ENCODE results near the gene SCAPER. TPM values are rescaled to one million over a fixed set of nuclear protein-coding genes. Genes with fewer than 3 reads are reported as not detected.
A peak's percentile ranks its signal among the peaks of the same experiment; 100 is the strongest.
"Not testable (repeated sequence)": the region's sequence is repeated elsewhere in the genome, so short reads cannot be mapped to it uniquely, and the experiment has no call there.

The SCAPER gene
- total RNA-seq, 1 experiment from 2014 or later = 10.3 TPM

DNA sequence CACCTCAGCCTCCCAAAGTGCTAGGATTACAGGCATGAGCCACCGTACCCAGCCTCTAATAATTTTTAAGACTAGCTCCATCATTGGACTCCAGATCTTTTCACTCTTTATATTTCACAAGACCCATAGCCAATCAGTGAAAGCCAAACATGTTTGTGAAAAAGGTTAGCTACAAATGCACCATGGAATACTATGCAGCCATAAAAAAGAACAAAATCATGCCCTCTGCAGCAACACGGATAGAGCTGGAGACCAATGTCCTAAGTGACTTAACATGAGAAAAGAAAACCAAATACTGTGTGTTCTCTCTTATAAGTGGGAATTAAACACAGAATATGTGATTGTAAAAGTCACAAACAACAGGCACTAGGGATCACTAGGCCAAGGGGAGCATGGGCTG, 3.2 kb downstream of the SCAPER start:
- POLR2A ChIA-PET = no interaction called here
- CTCF ChIA-PET = no interaction called here
- H3K4me3 Mint-ChIP-seq = no peak overlapping the region
- DNase-seq (ENCODE audit: low spot score) = no peak
- H3K9me3 Mint-ChIP-seq = peaks cover 17% of the 10 kb centered on the region
- peaks cover 17% of the 10 kb centered on the region for H3K27me3 Mint-ChIP-seq (ENCODE audit: low read depth)
- TF ChIP-seq SP1 (CRISPR knock-in tag; conservative IDR thresholded peaks at IDR 0.05) = no peak
- H3K4me1 Mint-ChIP-seq = peaks cover 23% of the 10 kb centered on the region
- no peak for ATAC-seq
- H3K36me3 Mint-ChIP-seq = peaks cover 21% of the 10 kb centered on the region
- no peak overlapping the region for H3K27ac Mint-ChIP-seq

DNA sequence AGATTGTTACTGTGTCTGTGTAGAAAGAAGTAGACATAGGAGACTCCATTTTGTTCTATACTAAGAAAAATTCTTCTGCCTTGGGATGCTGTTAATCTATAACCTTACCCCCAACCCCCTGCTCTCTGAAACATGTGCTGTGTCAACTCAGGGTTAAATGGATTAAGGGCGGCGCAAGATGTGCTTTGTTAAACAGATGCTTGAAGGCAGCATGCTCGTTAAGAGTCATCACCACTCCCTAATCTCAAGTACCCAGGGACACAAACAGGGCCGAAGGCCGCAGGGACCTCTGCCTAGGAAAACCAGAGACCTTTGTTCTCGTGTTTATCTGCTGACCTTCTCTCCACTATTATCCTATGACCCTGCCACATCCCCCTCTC, 5.2 kb downstream of the SCAPER start:
- H3K4me3 Mint-ChIP-seq; H3K27ac Mint-ChIP-seq; DNase-seq (ENCODE audit: low spot score); CTCF ChIA-PET; ATAC-seq; POLR2A ChIA-PET; H3K27me3 Mint-ChIP-seq (ENCODE audit: low read depth): not testable (repeated sequence)
- H3K9me3 Mint-ChIP-seq = peaks cover 17% of the 10 kb centered on the region
- H3K4me1 Mint-ChIP-seq = peaks cover 13% of the 10 kb centered on the region
- peaks cover 21% of the 10 kb centered on the region for H3K36me3 Mint-ChIP-seq

DNA sequence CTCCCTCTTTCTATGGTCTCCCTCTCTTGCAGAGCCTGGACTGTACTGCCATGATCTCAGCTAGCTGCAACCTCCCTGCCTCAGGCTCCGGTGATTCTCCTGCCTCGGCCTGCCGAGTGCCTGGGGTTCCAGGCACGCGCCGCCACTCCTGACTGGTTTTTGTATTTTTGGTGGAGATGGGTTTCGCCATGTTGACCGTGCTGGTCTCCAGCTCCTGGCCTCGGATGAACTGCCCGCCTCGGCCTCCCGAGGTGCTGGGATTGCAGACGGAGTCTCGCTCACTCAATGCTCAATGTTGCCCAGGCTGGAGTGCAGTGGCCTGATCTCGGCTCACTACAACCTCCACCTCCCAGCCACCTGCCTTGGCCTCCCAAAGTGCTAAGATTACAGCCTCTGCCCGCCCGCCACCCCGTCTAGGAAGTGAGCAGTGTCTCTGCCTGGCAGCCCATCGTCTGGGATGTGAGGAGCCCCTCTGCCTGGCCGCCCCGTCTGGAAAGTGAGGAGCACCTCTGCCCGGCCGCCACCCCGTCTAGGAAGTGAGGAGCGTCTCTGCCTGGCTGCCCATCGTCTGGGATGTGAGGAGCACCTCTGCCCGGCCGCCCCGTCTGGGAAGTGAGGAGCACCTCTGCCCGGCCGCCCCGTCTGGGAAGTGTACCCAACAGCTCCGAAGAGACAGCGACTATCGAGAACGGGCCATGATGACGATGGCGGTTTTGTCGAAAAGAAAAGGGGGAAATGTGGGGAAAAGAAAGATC, 5.8 kb downstream of the SCAPER start:
- CTCF ChIA-PET; H3K27me3 Mint-ChIP-seq (ENCODE audit: low read depth); H3K27ac Mint-ChIP-seq; H3K4me1 Mint-ChIP-seq; DNase-seq (ENCODE audit: low spot score); ATAC-seq; POLR2A ChIA-PET; H3K4me3 Mint-ChIP-seq: not testable (repeated sequence)
- Mint-ChIP-seq H3K9me3 (peaks cover 19% of the 10 kb centered on the region), H3K36me3 (peaks cover 21% of the 10 kb centered on the region)

DNA sequence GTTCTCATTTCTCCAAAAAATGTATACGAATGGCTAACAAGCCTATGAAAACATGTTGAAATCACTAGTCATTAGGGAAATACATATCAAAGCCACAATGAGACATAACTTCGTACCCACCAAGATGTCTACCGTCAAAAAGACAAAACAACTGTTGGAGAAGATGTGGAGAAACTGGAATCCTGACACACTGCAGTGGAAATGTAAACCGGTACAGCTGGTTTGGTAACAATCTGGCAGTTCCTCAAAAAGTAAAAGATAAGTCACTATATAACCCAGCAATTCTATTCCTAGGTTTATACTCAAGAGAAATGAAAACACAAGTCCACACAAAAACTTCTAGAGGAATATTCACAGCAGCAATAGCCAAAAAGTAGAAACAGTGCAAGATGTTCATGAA, 7.0 kb downstream of the SCAPER start:
- peaks cover 27% of the 10 kb centered on the region for H3K36me3 Mint-ChIP-seq
- POLR2A ChIA-PET = no interaction called here
- no peak overlapping the region for H3K4me3 Mint-ChIP-seq

DNA sequence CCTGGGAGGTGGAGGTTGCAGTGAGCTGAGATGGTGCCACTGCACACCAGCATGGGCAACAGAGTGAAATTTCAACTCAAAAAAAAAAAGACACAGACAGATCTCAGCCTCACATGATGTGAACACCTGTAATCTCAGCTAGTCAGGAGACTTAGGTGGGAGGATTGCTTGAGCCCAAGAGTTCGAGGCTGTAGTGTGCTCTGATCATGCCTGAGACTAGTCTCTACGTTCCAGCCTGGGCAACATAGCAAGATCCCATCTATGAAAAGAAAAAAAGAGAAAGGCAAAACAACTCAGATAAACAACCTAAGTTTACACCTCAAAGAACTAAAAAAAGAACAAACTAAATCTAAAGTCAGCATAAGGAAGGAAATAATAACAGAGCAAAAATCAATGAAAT, 11.0 kb downstream of the SCAPER start:
- H3K4me3 Mint-ChIP-seq = no peak overlapping the region
- no peak for TF ChIP-seq RELA (CRISPR knock-in tag; IDR thresholded peaks at IDR 0.05; ENCODE audit: borderline replicate concordance)
- peak; percentile 15; the same call in 1 of the 2 replicates for TF ChIP-seq ZNF121 (CRISPR knock-in tag; IDR thresholded peaks at IDR 0.05)
- DNase-seq (ENCODE audit: low spot score) = no peak
- no peaks in the 10 kb centered on the region for H3K4me1 Mint-ChIP-seq
- no peak overlapping the region for H3K27ac Mint-ChIP-seq
- CTCF ChIA-PET = no interaction called here
- H3K9me3 Mint-ChIP-seq = peaks cover 31% of the 10 kb centered on the region
- H3K36me3 Mint-ChIP-seq = peaks cover 23% of the 10 kb centered on the region
- H3K27me3 Mint-ChIP-seq (ENCODE audit: low read depth) = no peaks in the 10 kb centered on the region
- POLR2A ChIA-PET = no interaction called here
- ATAC-seq = no peak

More for the DNA sequence above, 7.0 kb downstream of the SCAPER start:
- ATAC-seq (no peak), DNase-seq (ENCODE audit: low spot score) (no peak)
- TF ChIP-seq, protein P1, sequence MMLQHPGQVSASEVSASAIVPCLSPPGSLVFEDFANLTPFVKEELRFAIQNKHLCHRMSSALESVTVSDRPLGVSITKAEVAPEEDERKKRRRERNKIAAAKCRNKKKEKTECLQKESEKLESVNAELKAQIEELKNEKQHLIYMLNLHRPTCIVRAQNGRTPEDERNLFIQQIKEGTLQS (CRISPR knock-in tag; conservative IDR thresholded peaks at IDR 0.05) = no peak
- TF ChIP-seq NFYB (CRISPR knock-in tag; conservative IDR thresholded peaks at IDR 0.05; ENCODE audit: low read depth) (no peak), ESRRA (CRISPR knock-in tag; IDR thresholded peaks at IDR 0.05; ENCODE audit: borderline replicate concordance) (no peak), SOX15 (CRISPR knock-in tag; IDR thresholded peaks at IDR 0.05) (no peak)
- TF ChIP-seq, protein P2, sequence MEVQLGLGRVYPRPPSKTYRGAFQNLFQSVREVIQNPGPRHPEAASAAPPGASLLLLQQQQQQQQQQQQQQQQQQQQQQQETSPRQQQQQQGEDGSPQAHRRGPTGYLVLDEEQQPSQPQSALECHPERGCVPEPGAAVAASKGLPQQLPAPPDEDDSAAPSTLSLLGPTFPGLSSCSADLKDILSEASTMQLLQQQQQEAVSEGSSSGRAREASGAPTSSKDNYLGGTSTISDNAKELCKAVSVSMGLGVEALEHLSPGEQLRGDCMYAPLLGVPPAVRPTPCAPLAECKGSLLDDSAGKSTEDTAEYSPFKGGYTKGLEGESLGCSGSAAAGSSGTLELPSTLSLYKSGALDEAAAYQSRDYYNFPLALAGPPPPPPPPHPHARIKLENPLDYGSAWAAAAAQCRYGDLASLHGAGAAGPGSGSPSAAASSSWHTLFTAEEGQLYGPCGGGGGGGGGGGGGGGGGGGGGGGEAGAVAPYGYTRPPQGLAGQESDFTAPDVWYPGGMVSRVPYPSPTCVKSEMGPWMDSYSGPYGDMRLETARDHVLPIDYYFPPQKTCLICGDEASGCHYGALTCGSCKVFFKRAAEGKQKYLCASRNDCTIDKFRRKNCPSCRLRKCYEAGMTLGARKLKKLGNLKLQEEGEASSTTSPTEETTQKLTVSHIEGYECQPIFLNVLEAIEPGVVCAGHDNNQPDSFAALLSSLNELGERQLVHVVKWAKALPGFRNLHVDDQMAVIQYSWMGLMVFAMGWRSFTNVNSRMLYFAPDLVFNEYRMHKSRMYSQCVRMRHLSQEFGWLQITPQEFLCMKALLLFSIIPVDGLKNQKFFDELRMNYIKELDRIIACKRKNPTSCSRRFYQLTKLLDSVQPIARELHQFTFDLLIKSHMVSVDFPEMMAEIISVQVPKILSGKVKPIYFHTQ (CRISPR knock-in tag; IDR thresholded peaks at IDR 0.05) = no peak
- TF ChIP-seq, protein P3, sequence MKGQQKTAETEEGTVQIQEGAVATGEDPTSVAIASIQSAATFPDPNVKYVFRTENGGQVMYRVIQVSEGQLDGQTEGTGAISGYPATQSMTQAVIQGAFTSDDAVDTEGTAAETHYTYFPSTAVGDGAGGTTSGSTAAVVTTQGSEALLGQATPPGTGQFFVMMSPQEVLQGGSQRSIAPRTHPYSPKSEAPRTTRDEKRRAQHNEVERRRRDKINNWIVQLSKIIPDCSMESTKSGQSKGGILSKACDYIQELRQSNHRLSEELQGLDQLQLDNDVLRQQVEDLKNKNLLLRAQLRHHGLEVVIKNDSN (CRISPR knock-in tag; IDR thresholded peaks at IDR 0.05) = no peak
- TF ChIP-seq, protein P4, sequence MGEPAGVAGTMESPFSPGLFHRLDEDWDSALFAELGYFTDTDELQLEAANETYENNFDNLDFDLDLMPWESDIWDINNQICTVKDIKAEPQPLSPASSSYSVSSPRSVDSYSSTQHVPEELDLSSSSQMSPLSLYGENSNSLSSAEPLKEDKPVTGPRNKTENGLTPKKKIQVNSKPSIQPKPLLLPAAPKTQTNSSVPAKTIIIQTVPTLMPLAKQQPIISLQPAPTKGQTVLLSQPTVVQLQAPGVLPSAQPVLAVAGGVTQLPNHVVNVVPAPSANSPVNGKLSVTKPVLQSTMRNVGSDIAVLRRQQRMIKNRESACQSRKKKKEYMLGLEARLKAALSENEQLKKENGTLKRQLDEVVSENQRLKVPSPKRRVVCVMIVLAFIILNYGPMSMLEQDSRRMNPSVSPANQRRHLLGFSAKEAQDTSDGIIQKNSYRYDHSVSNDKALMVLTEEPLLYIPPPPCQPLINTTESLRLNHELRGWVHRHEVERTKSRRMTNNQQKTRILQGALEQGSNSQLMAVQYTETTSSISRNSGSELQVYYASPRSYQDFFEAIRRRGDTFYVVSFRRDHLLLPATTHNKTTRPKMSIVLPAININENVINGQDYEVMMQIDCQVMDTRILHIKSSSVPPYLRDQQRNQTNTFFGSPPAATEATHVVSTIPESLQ (CRISPR knock-in tag; IDR thresholded peaks at IDR 0.05) = no peak
- Mint-ChIP-seq H3K27me3 (ENCODE audit: low read depth) (no peaks in the 10 kb centered on the region), H3K9me3 (peaks cover 27% of the 10 kb centered on the region), H3K27ac (no peak overlapping the region), H3K4me1 (no peaks in the 10 kb centered on the region; the same call in 1 of the 2 replicates)
- CTCF ChIA-PET = no interaction called here

DNA sequence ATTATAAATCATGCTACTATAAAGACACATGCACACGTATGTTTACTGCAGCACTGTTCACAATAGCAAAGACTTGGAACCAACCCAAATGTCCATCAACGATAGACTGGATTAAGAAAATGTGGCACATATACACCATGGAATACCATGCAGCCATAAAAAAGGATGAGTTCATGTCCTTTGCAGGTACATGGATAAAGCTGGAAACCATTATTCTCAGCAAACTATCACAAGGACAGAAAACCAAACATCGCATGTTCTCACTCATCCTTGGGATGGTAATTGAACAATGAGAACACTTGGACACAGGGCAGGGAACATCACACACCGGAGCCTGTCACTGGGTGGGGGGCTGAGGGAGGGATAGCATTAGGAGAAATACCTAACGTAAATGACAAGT, 12.3 kb downstream of the SCAPER start:
- peaks cover 25% of the 10 kb centered on the region for H3K9me3 Mint-ChIP-seq
- H3K4me1 Mint-ChIP-seq; H3K4me3 Mint-ChIP-seq; ATAC-seq; DNase-seq (ENCODE audit: low spot score); H3K27me3 Mint-ChIP-seq (ENCODE audit: low read depth); CTCF ChIA-PET; H3K27ac Mint-ChIP-seq; POLR2A ChIA-PET: not testable (repeated sequence)
- peaks cover 12% of the 10 kb centered on the region for H3K36me3 Mint-ChIP-seq

DNA sequence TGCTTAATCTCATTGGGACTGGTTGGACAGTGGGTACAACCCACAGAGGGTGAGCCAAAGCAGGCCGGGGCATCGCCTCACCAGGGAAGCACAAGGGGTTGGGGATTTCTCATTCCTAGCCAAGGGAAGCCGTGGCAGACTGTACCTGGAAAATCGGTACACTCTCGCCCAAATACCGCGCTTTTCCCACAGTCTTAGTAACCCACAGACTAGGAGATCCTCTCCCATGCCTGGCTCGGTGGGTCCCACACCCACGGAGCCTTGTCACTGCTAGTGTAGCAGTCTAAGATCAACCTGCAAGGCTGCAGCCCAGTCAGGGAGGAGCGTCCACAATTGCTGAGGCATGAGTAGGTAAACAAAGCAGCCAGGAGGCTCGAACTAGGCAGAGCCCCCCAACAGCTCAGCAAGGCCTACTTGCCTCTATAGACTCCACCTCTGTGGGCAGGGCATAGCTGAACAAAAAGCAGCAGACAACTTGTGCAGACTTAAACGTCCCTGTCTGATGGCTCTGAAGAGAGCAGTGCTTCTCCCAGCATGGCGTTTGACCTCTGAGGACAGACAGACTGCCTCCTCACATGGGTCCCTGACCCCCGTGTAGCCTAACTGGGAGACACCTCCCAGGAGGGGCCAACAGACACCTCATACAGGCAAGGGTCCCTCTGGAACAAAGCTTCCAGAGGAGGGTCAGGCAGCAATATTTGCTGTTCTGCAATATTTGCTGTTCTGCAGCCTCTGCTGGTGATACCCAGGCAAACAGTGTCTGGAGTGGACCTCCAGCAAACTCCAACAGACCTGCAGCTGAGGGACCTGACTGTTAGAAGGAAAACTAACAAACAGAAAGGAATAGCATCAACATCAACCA, 17.6 kb downstream of the SCAPER start:
- H3K36me3 Mint-ChIP-seq; POLR2A ChIA-PET; H3K4me1 Mint-ChIP-seq; CTCF ChIA-PET; DNase-seq (ENCODE audit: low spot score); H3K27me3 Mint-ChIP-seq (ENCODE audit: low read depth); ATAC-seq; H3K4me3 Mint-ChIP-seq; H3K27ac Mint-ChIP-seq: not testable (repeated sequence)
- H3K9me3 Mint-ChIP-seq = peaks cover 18% of the 10 kb centered on the region

All from WTC11 (cell line).